Measurements from ENCODE around the gene CXCL13. TPM values are rescaled to one million over a fixed set of nuclear protein-coding genes. Genes with fewer than 3 reads are reported as not detected.

The CXCL13 gene
- total and polyA plus RNA-seq, 2 of the 8 experiments (the other 6 are each of a cell fraction or from before 2014, with no cell fraction given): not detected

DNA sequence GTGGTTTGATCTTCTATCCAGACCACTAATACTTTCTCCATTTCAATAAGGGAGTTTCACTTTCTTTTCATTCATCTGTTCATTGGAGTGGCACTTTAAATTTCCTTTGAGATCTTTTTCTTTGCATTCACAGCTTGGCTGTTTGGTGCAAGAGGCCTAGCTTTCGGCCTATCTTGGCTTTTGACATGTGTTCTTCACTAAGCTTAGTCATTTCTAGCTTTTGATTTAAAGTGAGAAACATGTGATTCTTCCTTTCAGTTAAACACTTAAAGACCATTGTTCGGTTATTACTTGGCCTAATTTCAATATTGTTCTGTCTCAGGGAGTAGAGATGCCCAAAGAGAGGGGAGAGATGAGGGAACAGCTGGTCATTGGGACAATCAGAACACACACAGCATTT, 24.3 kb downstream of the CXCL13 start:
- Histone ChIP-seq H2BK5ac (ENCODE audit: low read depth, low read length) (no peak overlapping the region), H3K27me3 (replicated peaks in 1 of 4; ENCODE audit: control insufficient read depth in 3 of 4, extremely low read depth in 1 of 4, insufficient read depth in 3 of 4, low read length in 3 of 4) (no peaks in the 10 kb centered on the region), H3K9ac (replicated peaks in 1 of 4; ENCODE audit: extremely low read depth in 1 of 4, low read depth in 3 of 4, low read length in 3 of 4) (no peak overlapping the region), H2BK120ac (replicated peaks; ENCODE audit: low read depth, low read length) (no peak overlapping the region), H3K27ac (ENCODE audit: low read depth, low read length) (no peak overlapping the region), H4K8ac (ENCODE audit: extremely low read depth, insufficient read depth, low read length) (no peak overlapping the region), H2BK20ac (ENCODE audit: low read length) (no peak overlapping the region), H4K91ac (replicated peaks; ENCODE audit: insufficient read length, low read length) (no peak overlapping the region), H3K79me1 (ENCODE audit: low read depth, low read length) (no peaks in the 10 kb centered on the region), H4K20me1 (replicated peaks in 1 of 2; ENCODE audit: control insufficient read depth in 1 of 2, insufficient read depth in 2 of 2, low read length in 2 of 2) (no peaks in the 10 kb centered on the region), H3K14ac (ENCODE audit: insufficient read length) (no peak overlapping the region), H2BK12ac (ENCODE audit: low read depth, low read length) (no peak overlapping the region), H3K36me3 (ENCODE audit: control insufficient read depth in 2 of 4, insufficient read depth in 4 of 4, low read length in 3 of 4) (no peaks in the 10 kb centered on the region), H3K56ac (replicated peaks; ENCODE audit: insufficient read length, low read depth, low read length) (no peak overlapping the region), H2AFZ (ENCODE audit: low read length) (no peak overlapping the region), H3K18ac (ENCODE audit: extremely low read depth, low read length) (no peak overlapping the region), H3K79me2 (ENCODE audit: control insufficient read depth in 1 of 2, insufficient read depth in 2 of 2, low read length in 2 of 2) (no peaks in the 10 kb centered on the region), H2BK15ac (ENCODE audit: low read length) (no peak overlapping the region), H3K9me3 (ENCODE audit: insufficient read depth in 2 of 2, low read depth in 1 of 2, low read length in 1 of 2) (no peaks in the 10 kb centered on the region), H4K5ac (ENCODE audit: insufficient read length, low read depth, low read length) (no peak overlapping the region), H3K4me1 (replicated peaks in 1 of 4; ENCODE audit: control insufficient read depth in 3 of 4, insufficient read depth in 4 of 4, low read length in 3 of 4) (no peaks in the 10 kb centered on the region), H3K23ac (ENCODE audit: insufficient read length) (no peak overlapping the region), H3K4ac (replicated peaks; ENCODE audit: insufficient read length, low read depth, low read length) (no peak overlapping the region), H3K23me2 (ENCODE audit: low read depth, low read length) (no peaks in the 10 kb centered on the region), H3K4me2 (ENCODE audit: insufficient read depth in 1 of 2, low read depth in 2 of 2, low read length in 2 of 2) (no peak overlapping the region), H3K4me3 (ENCODE audit: extremely low read depth in 1 of 4, insufficient read depth in 2 of 4, low read depth in 3 of 4, low read length in 4 of 4) (no peak overlapping the region), H2AK5ac (ENCODE audit: low read depth, low read length) (no peak overlapping the region)
- TF ChIP-seq RNF2 (IDR thresholded peaks at IDR 0.05; ENCODE audit: borderline replicate concordance, low read depth, low read length, missing control alignments, poor library complexity, severe bottlenecking): no peak
- TF ChIP-seq RAD21 (IDR thresholded peaks at IDR 0.05 in 1 of 2, conservative IDR thresholded peaks at IDR 0.05 in 1 of 2; ENCODE audit: low read depth in 2 of 2, low read length in 2 of 2): no peak
- no peak for TF ChIP-seq CTBP2 (IDR thresholded peaks at IDR 0.05; ENCODE audit: borderline replicate concordance, insufficient read depth, insufficient read length, low read length)
- no peak for TF ChIP-seq SP4 (IDR thresholded peaks at IDR 0.05; ENCODE audit: low read length)
- no peak for TF ChIP-seq SUZ12 (IDR thresholded peaks at IDR 0.05; ENCODE audit: low read length)
- DNase-seq (ENCODE audit: low read depth in 1 of 2, low spot score in 2 of 2): no peak
- no peak for FAIRE-seq
- POLR2A ChIA-PET (ENCODE audit: partially characterized antibody): no interaction called here
- WGBS, 2 experiments (ENCODE audit: extremely low coverage in 1 of 2, insufficient coverage in 1 of 2, insufficient read length in 1 of 2, insufficient replicate concordance in 2 of 2, low coverage in 1 of 2, low lambda C conversion rate in 2 of 2, missing lambda C conversion rate in 1 of 2): 87% methylated on average over 2 of the region's 2 CpGs; no CpG with 5 or more reads in 1 of the 2 experiments
- CTCF ChIA-PET (ENCODE audit: partially characterized antibody): interaction anchor here (0.8 to 3.7 kb wide), 5 partner anchors 10 to 196 kb away, joined by 3 to 13 read pairs (median 4); partner anchors contain the start of gene CXCL13

All from H1 (cell line).